Activated T-helper 2 cell treated with anti-CD3 and anti-CD28 coated beads, Interferon-gamma antibody, Interleukin-2, Interleukin-4, amounts not matched to agents 10 μg/mL and 5 μg/mL and 100 μg/mL, durations not matched to agents 14 hours and 24 hours and 36 hours (primary cell): Measurements from ENCODE around the gene ACSS1. TPM values are rescaled to one million over a fixed set of nuclear protein-coding genes. Genes with fewer than 3 reads are reported as not detected.

Experiments used
- DNase-seq: peaks from one replicate; pipeline ENCODE4 v3.0.0; 2021; ENCODE audit warnings: low spot score
- H3K27ac Mint-ChIP-seq: one replicate; pipeline ENCODE4 v1.8.0; 2021; ENCODE audit warnings: mixed read lengths
- H3K27me3 Mint-ChIP-seq: one replicate; pipeline ENCODE4 v1.8.0; 2021; ENCODE audit warnings: low read depth, mixed read lengths
- H3K36me3 Mint-ChIP-seq: one replicate; pipeline ENCODE4 v1.8.0; 2021; ENCODE audit warnings: low read depth, mixed read lengths
- H3K4me1 Mint-ChIP-seq: one replicate; pipeline ENCODE4 v1.8.0; 2021; ENCODE audit warnings: low read depth, mixed read lengths
- H3K4me3 Mint-ChIP-seq: one replicate; pipeline ENCODE4 v1.8.0; 2021; ENCODE audit warnings: low read depth, mild to moderate bottlenecking, moderate library complexity, mixed read lengths
- H3K9me3 Mint-ChIP-seq: one replicate; pipeline ENCODE4 v1.8.0; 2021; ENCODE audit warnings: mixed read lengths
- intact Hi-C: fragments of 100-400 bp; cut with micrococcal nuclease; formaldehyde crosslinking; loops from one replicate; pipeline ENCODE4 v1.15.1; 2023
- total RNA-seq: library from RNA; stranded (reverse); gene quantifications from 2 replicates; pipeline ENCODE4 v1.2.3, GENCODE V29; 2022

Gene ACSS1
- total RNA-seq, 1 donor from 2014 or later, result 15.1 TPM

DNA sequence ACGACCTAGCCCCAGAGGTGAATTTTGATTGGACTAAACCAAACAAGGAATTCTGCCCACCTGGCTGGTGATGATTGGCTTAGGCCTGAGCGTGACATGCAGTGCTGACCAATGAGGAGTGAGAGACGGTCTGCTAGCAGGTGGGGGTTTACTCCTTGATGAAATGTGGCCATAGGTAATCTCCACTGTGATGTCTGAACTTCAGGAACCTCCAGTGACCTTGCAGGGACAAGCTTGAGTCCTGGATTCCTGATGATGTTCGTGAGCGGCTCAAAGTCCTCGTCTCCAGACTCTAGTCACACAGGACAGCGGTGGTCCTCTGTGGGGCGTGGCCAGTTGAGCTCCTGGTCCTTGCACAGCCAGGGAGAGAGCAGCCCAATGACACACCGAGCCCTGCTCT lies 15.6 kb upstream of the ACSS1 start:
- intact Hi-C loops, result no loop called here
- H3K36me3 Mint-ChIP-seq, result no peaks in the 10 kb centered on the region
- peaks cover 4% of the 10 kb centered on the region for H3K4me1 Mint-ChIP-seq
- H3K4me3 Mint-ChIP-seq, result no peak overlapping the region
- no peaks in the 10 kb centered on the region for H3K9me3 Mint-ChIP-seq
- DNase-seq, result no peak
- H3K27me3 Mint-ChIP-seq, result peaks cover 79% of the 10 kb centered on the region
- no peak overlapping the region for H3K27ac Mint-ChIP-seq

DNA sequence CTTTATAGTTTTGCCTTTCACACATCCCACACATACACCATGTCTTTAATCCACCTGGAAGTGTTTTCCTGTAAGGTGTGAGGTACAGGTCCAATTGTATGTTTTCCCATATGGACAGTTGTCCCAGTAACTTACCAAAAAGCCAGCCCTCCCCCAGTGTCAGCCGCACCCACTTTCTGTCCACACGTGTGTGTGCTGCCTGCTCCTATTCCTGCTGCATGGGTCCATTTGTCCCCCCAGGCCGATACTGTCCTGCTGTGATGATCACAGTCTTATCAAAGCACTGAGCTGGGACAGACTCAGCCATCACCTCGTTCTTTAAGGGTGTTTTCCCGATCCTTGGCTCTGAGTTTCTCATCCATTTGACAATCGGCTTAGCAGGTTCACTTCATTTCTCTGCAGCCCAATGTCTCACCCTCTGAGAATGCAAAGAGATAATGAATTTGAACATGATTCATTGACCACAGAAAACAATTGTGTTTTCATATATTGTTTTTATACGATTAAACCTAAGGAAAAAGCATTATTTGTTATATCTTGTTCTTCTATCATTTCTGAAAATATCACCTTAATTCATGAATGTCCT lies 14.4 kb upstream of the ACSS1 start:
- intact Hi-C loops, result no loop called here
- Mint-ChIP-seq H3K36me3 (no peaks in the 10 kb centered on the region), H3K4me3 (no peak overlapping the region), H3K27me3 (peaks cover 72% of the 10 kb centered on the region), H3K9me3 (no peaks in the 10 kb centered on the region), H3K27ac (no peak overlapping the region), H3K4me1 (peaks cover 4% of the 10 kb centered on the region)
- DNase-seq, result no peak

DNA sequence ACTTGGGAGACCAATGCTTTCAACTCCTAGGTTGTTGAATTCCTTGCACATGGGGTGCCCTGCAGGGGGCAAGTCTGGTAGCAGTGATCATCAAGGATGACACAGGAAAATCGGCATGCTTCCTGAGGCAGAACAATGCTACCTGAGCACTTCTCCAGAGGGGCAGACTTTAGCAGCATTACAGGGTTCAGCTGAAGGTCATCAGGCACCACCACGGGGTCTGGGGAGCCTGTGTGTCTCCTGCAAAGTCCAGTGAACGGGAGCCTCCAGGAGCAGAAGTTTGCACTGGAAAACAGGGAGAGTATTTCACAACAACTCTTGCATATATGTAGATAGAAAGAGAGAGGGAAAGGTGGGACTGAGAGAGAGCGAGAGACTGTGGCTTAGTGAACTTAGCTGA lies 13.8 kb upstream of the ACSS1 start:
- H3K4me3 Mint-ChIP-seq, result no peak overlapping the region
- no peaks in the 10 kb centered on the region for H3K4me1 Mint-ChIP-seq
- no peaks in the 10 kb centered on the region for H3K36me3 Mint-ChIP-seq
- intact Hi-C loops, result no loop called here
- no peak for DNase-seq
- peaks cover 66% of the 10 kb centered on the region for H3K27me3 Mint-ChIP-seq
- no peaks in the 10 kb centered on the region for H3K9me3 Mint-ChIP-seq
- no peak overlapping the region for H3K27ac Mint-ChIP-seq

DNA sequence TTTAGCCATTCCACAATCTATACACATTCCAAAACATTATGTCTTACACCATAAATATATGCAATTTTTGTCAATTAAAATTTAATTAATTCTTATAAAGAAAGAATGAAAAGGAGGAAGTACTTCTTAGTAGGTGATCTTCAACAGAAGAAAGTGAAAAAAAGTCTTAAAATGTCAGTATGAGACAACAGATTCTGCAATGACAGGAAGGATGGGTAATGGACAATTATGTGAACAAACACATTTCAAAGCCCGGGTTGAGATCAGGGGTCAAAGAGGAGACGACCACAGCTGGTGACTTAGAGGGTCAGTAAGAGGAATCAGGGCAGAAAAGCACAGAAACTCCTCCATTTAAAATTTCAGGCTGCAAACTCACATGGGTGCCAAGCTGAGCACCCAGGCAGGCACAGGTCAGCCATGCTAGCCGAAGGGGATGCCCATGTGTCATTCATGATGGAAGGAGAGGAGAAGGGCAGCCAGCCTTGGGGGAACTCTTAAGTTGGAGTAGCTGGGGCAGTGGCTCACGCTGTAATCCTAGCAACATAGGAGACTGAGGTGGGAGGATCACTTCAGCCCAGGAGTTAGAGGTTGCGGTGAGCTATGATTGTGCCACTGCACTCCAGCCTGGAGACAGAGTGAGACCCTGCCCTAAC lies 13.0 kb upstream of the ACSS1 start:
- Mint-ChIP-seq H3K27me3 (peaks cover 61% of the 10 kb centered on the region), H3K4me3 (no peak overlapping the region), H3K27ac (no peak overlapping the region), H3K4me1 (peaks cover 2% of the 10 kb centered on the region), H3K36me3 (no peaks in the 10 kb centered on the region), H3K9me3 (no peaks in the 10 kb centered on the region)
- intact Hi-C loops, result no loop called here
- DNase-seq, result no peak

DNA sequence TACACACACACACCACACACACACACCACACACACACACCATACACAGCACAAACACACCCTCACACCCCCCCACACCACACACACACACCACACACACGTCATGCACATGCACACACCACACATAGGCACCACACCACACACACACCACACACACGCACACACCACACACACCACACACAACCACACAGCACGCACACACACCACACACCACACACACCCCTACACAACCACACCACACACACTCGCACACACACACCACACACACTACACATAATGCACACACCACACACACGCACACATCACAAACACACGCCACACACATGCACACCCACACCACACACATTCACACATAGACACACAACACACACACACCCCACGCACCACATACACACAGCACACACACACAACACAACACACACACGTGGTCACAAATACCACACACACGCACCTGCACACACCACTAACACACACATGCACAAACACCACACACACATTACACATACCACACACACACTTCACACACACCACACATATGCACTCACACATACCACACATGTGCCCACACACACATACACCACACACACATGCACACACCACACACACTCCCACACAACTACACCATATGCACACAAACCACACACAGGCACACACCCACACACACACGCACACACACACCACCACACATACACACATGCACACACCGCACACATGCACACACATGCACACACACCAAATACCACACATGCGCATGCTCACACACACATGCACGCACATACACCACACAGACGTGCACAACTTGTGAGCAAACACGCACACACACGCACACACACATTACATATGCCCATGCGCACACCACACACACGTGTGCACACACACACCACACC lies 9.4 kb upstream of the ACSS1 start:
- peaks cover 51% of the 10 kb centered on the region for H3K27me3 Mint-ChIP-seq
- no peaks in the 10 kb centered on the region for H3K9me3 Mint-ChIP-seq
- peaks cover 4% of the 10 kb centered on the region for H3K4me1 Mint-ChIP-seq
- H3K27ac Mint-ChIP-seq, result no peak overlapping the region
- DNase-seq, result no peak
- H3K36me3 Mint-ChIP-seq, result no peaks in the 10 kb centered on the region
- intact Hi-C loops, result no loop called here
- H3K4me3 Mint-ChIP-seq, result no peak overlapping the region

DNA sequence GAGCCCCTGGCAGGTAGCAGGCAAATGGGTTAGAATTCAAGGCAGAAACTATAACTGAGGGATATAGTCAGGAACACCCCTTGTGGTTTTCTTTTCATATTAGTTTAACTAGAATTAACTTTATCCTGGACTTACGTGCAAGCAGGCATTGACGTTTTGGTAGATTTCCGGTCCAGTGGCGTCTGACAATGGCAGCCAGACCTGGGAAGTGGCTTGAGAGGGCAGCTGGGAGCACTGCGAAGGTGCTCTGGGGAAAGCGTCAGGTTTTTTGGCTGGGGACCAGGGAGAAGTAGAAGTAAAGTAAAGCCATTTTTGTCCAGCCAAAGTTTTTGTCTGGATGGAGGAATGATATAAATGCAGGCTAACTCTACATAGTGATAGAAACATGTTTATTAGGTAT lies 8.4 kb upstream of the ACSS1 start:
- no peak overlapping the region for H3K4me3 Mint-ChIP-seq
- no peak overlapping the region for H3K27ac Mint-ChIP-seq
- peaks cover 50% of the 10 kb centered on the region for H3K27me3 Mint-ChIP-seq
- H3K4me1 Mint-ChIP-seq, result peaks cover 4% of the 10 kb centered on the region
- no peak for DNase-seq
- no peaks in the 10 kb centered on the region for H3K9me3 Mint-ChIP-seq
- intact Hi-C loops, result no loop called here
- H3K36me3 Mint-ChIP-seq, result no peaks in the 10 kb centered on the region

DNA sequence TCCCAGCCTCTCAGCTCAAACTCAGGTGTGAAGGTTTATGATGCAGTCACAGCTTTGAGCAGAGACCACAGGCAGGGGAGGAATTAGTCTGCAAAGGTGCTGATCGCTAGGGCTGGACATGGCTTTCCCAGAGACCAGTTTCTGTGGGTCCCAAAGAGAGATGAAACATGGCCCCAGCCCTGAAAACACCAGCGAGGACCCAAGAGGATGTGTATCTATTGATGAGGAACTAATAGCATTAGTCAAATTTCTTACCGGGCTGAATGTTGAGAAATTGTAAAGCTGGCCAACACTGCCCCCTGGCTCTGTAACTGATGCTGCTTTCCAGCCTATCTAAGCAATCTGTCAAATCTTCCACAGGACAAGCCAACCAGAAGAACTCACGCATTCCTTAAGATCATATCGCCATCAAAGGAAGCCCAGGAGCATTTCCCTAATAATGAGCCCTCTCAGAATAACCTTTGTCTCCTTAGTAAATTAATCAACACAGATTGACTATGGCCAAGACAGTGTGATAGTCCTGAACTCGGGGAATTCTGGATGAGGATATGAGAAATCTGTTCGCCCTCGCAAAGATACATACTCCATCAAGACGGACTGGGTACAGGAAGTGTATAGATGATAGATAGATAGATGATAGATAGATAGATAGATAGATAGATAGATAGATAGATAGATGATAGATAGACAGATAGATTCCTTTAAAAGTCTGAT lies 7.8 kb upstream of the ACSS1 start:
- no peak overlapping the region for H3K4me3 Mint-ChIP-seq

DNA sequence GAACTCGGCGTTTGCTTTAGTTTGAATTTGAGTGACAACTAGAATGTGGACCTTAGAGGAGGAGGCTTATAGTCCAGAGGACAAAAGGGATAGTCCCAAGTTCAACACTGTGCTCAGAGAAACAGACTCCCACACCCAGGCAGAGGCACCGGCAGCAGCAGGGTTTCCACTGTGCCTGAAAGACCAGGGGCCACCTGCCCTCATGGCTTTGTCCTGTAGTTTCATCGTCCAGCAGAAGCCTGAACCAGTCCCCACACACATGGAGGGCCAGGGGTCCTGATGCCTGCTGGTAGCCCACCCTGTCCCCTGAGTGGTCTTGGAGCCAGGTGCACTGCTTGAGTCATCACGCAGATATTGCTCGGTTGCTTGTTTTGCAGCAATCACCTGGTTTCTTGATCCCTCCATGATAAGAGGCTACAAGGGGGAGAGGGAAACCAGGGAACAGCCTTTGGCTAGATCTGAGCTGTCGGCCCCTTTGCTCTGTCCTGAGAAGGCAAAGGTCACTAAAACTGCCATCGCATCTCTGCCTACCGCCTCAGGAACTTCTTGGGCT lies 7.2 kb upstream of the ACSS1 start:
- no peaks in the 10 kb centered on the region for H3K9me3 Mint-ChIP-seq

More for the DNA sequence above, 7.8 kb upstream of the ACSS1 start:
- peak; percentile 35 for DNase-seq
- intact Hi-C loops, result loop anchor here (1.0 kb wide), 1 partner anchor 70 kb away; no protein-coding TSS in a partner anchor
- no peaks in the 10 kb centered on the region for H3K36me3 Mint-ChIP-seq
- peaks cover 4% of the 10 kb centered on the region for H3K4me1 Mint-ChIP-seq
- peaks cover 51% of the 10 kb centered on the region for H3K27me3 Mint-ChIP-seq
- H3K27ac Mint-ChIP-seq, result no peak overlapping the region
- H3K9me3 Mint-ChIP-seq, result no peaks in the 10 kb centered on the region

DNA sequence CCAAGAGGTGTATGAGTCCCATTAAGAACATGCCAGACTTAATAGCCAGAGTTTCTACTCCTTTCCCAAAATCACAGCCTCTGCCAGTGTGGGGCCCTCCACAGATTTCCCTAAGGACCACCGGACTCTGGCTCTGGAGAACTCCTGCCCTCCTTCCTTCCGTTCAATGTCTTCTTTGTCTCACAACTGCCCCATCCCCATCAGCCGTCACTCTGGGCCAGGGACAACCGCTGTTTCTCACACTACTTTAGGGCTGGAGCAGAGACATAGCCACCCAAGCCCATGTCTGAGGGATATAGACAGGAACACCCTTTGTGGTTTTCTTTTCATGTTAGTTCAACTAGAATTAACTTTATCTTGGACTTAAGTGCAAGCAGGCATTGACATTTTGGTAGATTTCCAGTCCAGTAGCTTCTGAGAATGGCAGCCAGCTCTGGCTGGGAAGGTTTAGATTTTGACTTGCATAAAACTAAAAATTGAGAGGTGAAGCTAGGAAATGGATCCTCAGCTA lies 6.7 kb upstream of the ACSS1 start:
- H3K4me3 Mint-ChIP-seq, result no peak overlapping the region
- no peaks in the 10 kb centered on the region for H3K9me3 Mint-ChIP-seq
- H3K4me1 Mint-ChIP-seq, result peaks cover 9% of the 10 kb centered on the region
- H3K27ac Mint-ChIP-seq, result no peak overlapping the region
- H3K27me3 Mint-ChIP-seq, result peaks cover 48% of the 10 kb centered on the region
- intact Hi-C loops, result loop anchor here (1.0 kb wide), 1 partner anchor 69 kb away; no protein-coding TSS in a partner anchor
- no peak for DNase-seq
- H3K36me3 Mint-ChIP-seq, result no peaks in the 10 kb centered on the region

More for the DNA sequence above, 7.2 kb upstream of the ACSS1 start:
- Mint-ChIP-seq H3K4me3 (no peak overlapping the region), H3K27ac (no peak overlapping the region), H3K27me3 (peaks cover 51% of the 10 kb centered on the region), H3K4me1 (peaks cover 9% of the 10 kb centered on the region), H3K36me3 (no peaks in the 10 kb centered on the region)
- no peak for DNase-seq
- intact Hi-C loops, result loop anchor here (1.0 kb wide), 1 partner anchor 70 kb away; no protein-coding TSS in a partner anchor

DNA sequence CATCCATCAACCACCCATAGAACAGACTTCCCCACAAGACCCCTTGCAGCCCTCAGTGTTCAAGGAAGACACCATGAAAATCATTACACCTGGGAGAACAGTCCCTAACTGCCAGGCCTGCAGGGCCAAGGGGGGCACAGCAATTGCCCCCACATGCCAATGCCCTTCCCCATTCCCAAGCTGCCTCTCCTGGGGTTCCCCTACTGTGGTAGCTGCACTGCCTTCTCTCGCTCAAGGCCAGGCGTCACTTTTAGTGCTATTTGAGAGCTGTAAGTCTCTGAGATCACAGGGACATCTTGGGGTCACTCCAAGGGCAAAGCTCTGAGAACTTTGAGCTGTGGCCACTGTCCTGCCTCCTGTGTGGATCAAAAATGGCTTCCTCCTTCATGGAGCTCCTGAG lies 6.0 kb upstream of the ACSS1 start:
- DNase-seq, result no peak
- intact Hi-C loops, result no loop called here

DNA sequence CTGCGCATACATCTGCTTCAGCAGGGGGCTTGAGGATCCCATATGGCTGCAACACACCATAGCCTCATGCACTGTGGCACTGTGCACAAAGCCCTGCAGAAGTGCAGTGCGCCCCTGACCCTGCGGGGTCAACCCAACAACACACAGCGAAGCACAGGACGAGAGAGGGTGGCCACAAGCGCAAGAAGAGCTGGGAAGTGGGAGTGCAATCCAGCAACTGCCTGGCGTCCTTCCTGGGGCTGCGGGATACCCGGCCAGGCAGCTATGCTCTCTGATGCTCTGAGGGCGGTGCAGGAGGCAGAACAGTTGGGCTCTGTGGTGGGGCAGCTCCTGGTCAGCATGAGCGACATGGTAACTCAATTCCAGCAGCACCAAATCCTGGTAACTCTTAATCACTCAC lies 5.6 kb upstream of the ACSS1 start:
- Mint-ChIP-seq H3K27me3 (peaks cover 42% of the 10 kb centered on the region), H3K4me3 (no peak overlapping the region), H3K27ac (no peak overlapping the region), H3K36me3 (no peaks in the 10 kb centered on the region), H3K9me3 (no peaks in the 10 kb centered on the region), H3K4me1 (peaks cover 12% of the 10 kb centered on the region)
- no peak for DNase-seq
- intact Hi-C loops, result no loop called here

More for the DNA sequence above, 6.0 kb upstream of the ACSS1 start:
- Mint-ChIP-seq H3K9me3 (no peaks in the 10 kb centered on the region), H3K4me1 (peaks cover 10% of the 10 kb centered on the region), H3K27ac (no peak overlapping the region), H3K4me3 (no peak overlapping the region), H3K36me3 (no peaks in the 10 kb centered on the region), H3K27me3 (peaks cover 43% of the 10 kb centered on the region)

DNA sequence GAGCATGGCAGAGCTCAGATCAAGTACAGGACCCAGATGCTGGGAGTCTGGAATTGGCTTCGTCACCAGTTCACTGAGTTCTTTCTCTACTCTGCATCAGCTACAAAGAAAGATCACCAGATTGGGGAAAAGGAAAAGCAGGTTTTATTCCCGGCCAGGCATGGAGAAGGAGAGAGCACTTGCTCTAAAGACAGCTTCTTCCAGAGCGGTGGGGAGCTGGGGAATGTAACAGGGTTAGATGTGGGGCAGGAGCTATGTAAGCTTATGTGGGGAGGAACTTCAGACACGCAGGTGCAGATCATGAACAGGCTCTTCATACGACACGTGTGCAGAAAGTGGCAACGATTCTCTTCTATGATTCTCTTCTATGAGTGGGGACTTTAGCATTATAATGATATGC lies 4.9 kb upstream of the ACSS1 start:
- Mint-ChIP-seq H3K36me3 (no peaks in the 10 kb centered on the region), H3K4me1 (peaks cover 12% of the 10 kb centered on the region), H3K4me3 (no peak overlapping the region), H3K27ac (no peak overlapping the region), H3K9me3 (no peaks in the 10 kb centered on the region), H3K27me3 (peaks cover 38% of the 10 kb centered on the region)
- intact Hi-C loops, result no loop called here
- no peak for DNase-seq
